Activated CD8-positive, alpha-beta memory T cell treated with anti-CD3 and anti-CD28 coated beads for 24 hours (primary cell): ENCODE results near the gene ZMYND12.

Source experiments
- DNase-seq: peaks from one replicate; pipeline ENCODE4 v3.0.0-alpha.2; 2020

ZMYND12 gene

DNA sequence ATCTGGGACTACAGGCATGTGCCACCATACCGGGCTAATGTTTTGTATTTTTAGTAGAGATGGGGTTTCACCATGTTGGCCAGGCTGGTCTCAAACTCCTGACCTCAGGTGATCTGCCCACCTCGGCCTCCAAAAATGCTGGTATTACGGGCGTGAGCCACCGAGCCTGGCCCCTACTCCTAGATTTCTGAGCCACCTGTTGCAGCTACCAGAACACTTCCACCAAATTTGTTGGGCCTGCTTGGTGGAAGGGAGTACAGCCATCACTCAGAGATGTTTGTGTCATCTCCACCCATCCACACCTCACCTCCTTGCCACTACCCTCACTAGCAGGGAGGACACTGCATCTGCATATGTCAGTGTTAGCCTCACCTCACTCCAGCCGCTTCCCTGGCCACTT is 69.8 kb downstream of the ZMYND12 start:
- no peak for DNase-seq

DNA sequence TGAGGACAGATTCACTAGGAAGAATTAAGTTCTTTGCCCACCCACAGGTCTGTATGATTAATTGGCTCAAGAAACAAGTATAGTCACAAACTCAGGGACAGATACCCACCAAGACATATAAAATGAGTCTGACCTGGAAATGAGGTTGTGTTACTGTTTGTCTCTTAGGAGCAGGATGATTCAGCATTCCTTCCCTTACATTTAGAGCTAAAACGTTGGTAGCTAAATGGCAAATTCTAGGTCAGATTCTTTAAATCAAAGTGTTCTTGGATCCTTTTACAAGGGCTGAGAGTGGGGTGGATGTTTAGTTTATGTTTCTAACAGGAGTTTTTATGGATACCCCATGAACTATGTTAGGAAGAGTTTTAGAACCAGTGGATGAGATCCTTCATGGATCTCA is 70.5 kb downstream of the ZMYND12 start:
- no peak for DNase-seq

DNA sequence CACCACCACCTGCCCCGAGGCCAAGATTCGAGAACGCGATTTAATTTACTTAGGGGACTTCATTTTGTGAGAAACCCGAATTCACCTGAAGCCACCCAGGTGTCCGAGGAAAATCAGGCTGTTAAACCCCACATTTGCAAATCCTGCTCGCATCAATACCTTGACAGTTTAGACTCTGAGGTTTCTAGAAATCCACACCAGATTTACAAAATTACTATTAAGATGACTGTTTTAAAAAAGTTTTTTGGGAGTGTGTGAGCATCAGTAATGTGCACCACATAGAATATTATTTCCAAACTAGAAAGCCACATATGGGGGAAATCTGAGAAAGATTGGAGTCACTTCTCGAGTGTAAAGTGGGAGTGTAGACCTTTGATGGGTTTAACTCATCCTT is 74.5 kb downstream of the ZMYND12 start:
- DNase-seq = no peak

DNA sequence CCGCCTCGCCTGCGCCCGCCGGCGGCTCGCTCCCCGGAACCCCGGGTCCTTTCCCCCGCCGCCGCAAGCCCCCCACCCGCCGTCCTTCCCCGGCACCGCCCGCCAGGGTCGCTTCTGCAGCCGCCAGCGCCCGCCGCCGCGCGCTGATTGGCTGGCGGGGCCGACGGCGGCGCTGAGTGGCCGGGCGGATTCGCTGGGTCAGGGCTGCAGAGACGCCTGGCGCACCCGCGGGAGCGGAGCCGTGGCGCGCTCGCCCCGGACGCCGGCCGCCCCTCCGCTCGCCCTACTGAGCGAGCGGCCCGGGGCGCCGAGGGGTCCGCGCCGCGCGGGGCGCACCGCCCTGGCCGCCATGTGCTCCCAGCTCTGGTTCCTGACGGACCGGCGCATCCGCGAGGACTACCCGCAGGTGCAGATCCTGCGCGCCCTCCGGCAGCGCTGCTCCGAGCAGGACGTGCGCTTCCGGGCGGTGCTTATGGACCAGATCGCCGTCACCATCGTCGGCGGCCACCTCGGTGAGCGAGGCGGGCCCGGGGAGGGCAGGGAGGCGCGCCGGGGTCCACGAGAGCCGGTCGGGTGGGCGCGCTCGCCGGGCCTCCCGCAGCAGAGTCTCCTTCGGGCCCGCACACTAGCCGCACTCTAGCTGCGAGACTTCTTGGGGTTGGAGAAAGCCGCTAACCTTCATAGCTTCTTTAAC is 75.1 kb downstream of the ZMYND12 start, which contains the start of gene RIMKLA:
Gene RIMKLA, plus strand, starts transcription at position 207 of the 694 bp plus-strand sequence. Its CDS starts 143 bp downstream, at position 350.
- peak; percentile 82 for DNase-seq
